H1 (cell line): ENCODE results near the gene U2AF1L4. TPM values are rescaled to one million over a fixed set of nuclear protein-coding genes. Genes with fewer than 3 reads are reported as not detected.

Source experiments
- CTCF ChIA-PET: fragments of 300-600 bp; sonication (Branson Sonifier 250); formaldehyde crosslinking; loops from one replicate; lab custom pipeline; 2021; ENCODE audit not compliant: partially characterized antibody; lab: Charles Lee
- POLR2A ChIA-PET: fragments of 300-600 bp; sonication (Branson Sonifier 250); formaldehyde crosslinking; loops from one replicate; lab custom pipeline; 2021; ENCODE audit warnings: inconsistent platforms; ENCODE audit not compliant: partially characterized antibody; lab: Charles Lee
- DNase-seq, 2 experiments: peaks; one replicate each; pipeline versions ENCODE4 v3.0.0 to v3.0.0-alpha.2; 2010 to 2022; ENCODE audit warnings: low spot score in 2 of 2, low read depth in 1 of 2, mixed read lengths in 1 of 2
- FAIRE-seq: peaks from 2 replicates; lab custom pipeline; 2011; peaks lifted over from hg19 to GRCh38; lab: Jason Lieb, UNC
- H2AFZ ChIP-seq: 2 replicates; pipeline ENCODE4 v1.8.1; 2012; ENCODE audit warnings: low read length, inconsistent platforms
- H2AK5ac ChIP-seq: 2 replicates; pipeline ENCODE4 v1.6.1; 2013; ENCODE audit warnings: low read depth, low read length
- H2BK120ac ChIP-seq: replicated peaks from 2 replicates; pipeline ENCODE3; 2013; ENCODE audit warnings: low read depth, low read length, inconsistent platforms
- H2BK12ac ChIP-seq: 2 replicates; pipeline ENCODE4 v1.6.1; 2013; ENCODE audit warnings: low read depth, low read length
- H2BK15ac ChIP-seq: 2 replicates; pipeline ENCODE4 v1.6.1; 2013; ENCODE audit warnings: low read length
- H2BK20ac ChIP-seq: 2 replicates; pipeline ENCODE4 v1.6.1; 2013; ENCODE audit warnings: low read length
- H2BK5ac ChIP-seq: 2 replicates; pipeline ENCODE4 v1.6.1; 2013; ENCODE audit warnings: low read depth, low read length
- H3K14ac ChIP-seq: 2 replicates; pipeline ENCODE4 v1.6.1; 2013; ENCODE audit warnings: inconsistent platforms; ENCODE audit not compliant: insufficient read length
- H3K18ac ChIP-seq: 2 replicates; pipeline ENCODE4 v1.6.1; 2013; ENCODE audit warnings: low read length; ENCODE audit errors: extremely low read depth
- H3K23ac ChIP-seq: 2 replicates; pipeline ENCODE4 v1.6.1; 2013; ENCODE audit warnings: inconsistent platforms; ENCODE audit not compliant: insufficient read length
- H3K23me2 ChIP-seq: 2 replicates; pipeline ENCODE4 v1.6.1; 2013; ENCODE audit warnings: low read depth, low read length
- H3K27ac ChIP-seq: 2 replicates; pipeline ENCODE4 v1.6.1; 2011; ENCODE audit warnings: low read depth, low read length, inconsistent platforms
- H3K27me3 ChIP-seq, 4 experiments: replicated peaks in 1 of 4; 1 replicate in 1 of 4; 2 replicates in 3 of 4; pipeline versions ENCODE4 v1.6.1 to v1.8.1; 2011 to 2013; ENCODE audit warnings: low read length in 3 of 4, mild to moderate bottlenecking in 3 of 4, inconsistent platforms in 2 of 4, mixed read lengths in 2 of 4, moderate library complexity in 1 of 4; ENCODE audit not compliant: control insufficient read depth in 3 of 4, insufficient read depth in 3 of 4; ENCODE audit errors: extremely low read depth in 1 of 4
- H3K36me3 ChIP-seq, 4 experiments: 2 replicates each; pipeline versions ENCODE4 v1.6.1 to v1.8.1; 2011 to 2013; ENCODE audit warnings: mild to moderate bottlenecking in 4 of 4, low read length in 3 of 4, moderate library complexity in 2 of 4, control low read depth in 1 of 4, inconsistent platforms in 1 of 4; ENCODE audit not compliant: insufficient read depth in 4 of 4, control insufficient read depth in 2 of 4
- H3K4ac ChIP-seq: replicated peaks from 2 replicates; pipeline ENCODE3; 2013; ENCODE audit warnings: low read length, low read depth, mixed read lengths, inconsistent platforms; ENCODE audit not compliant: insufficient read length
- H3K4me1 ChIP-seq, 4 experiments: replicated peaks in 1 of 4; 1 replicate in 1 of 4; 2 replicates in 3 of 4; pipeline versions ENCODE4 v1.6.1 to v1.8.1; 2011 to 2013; ENCODE audit warnings: low read length in 3 of 4, inconsistent platforms in 2 of 4, mixed read lengths in 1 of 4; ENCODE audit not compliant: insufficient read depth in 4 of 4, control insufficient read depth in 3 of 4
- H3K4me2 ChIP-seq, 2 experiments: 2 replicates each; pipeline versions ENCODE4 v1.6.1 to v1.8.1; 2011 to 2013; ENCODE audit warnings: low read depth in 2 of 2, low read length in 2 of 2, control low read depth in 1 of 2, inconsistent platforms in 1 of 2, mild to moderate bottlenecking in 1 of 2; ENCODE audit not compliant: insufficient read depth in 1 of 2
- H3K4me3 ChIP-seq, 4 experiments: fragments of 200-600, 300-600 bp in 1 of 4; sonication (generic), shearing (Covaris generic), sonication (Bioruptor Twin) in 1 of 4; 2 replicates each; pipeline versions ENCODE4 v1.5.1 to v1.8.1; 2011 to 2016; ENCODE audit warnings: low read length in 4 of 4, low read depth in 3 of 4, control low read depth in 2 of 4, inconsistent platforms in 2 of 4, mild to moderate bottlenecking in 2 of 4, mixed read lengths in 1 of 4, moderate library complexity in 1 of 4; ENCODE audit not compliant: insufficient read depth in 2 of 4; ENCODE audit errors: extremely low read depth in 1 of 4
- H3K56ac ChIP-seq: replicated peaks from 2 replicates; pipeline ENCODE3; 2013; ENCODE audit warnings: low read depth, mild to moderate bottlenecking, mixed read lengths, low read length, inconsistent platforms; ENCODE audit not compliant: insufficient read length
- H3K79me1 ChIP-seq: 2 replicates; pipeline ENCODE4 v1.6.1; 2013; ENCODE audit warnings: low read depth, low read length, control low read depth
- H3K79me2 ChIP-seq, 2 experiments: 2 replicates each; pipeline versions ENCODE4 v1.6.1 to v1.8.1; 2012 to 2013; ENCODE audit warnings: low read length in 2 of 2, mild to moderate bottlenecking in 2 of 2, inconsistent platforms in 1 of 2; ENCODE audit not compliant: insufficient read depth in 2 of 2, control insufficient read depth in 1 of 2
- H3K9ac ChIP-seq, 4 experiments: replicated peaks in 1 of 4; 1 replicate in 1 of 4; 2 replicates in 3 of 4; pipeline versions ENCODE4 v1.6.1 to v1.8.1; 2011 to 2013; ENCODE audit warnings: low read depth in 3 of 4, low read length in 3 of 4, control low read depth in 2 of 4, mild to moderate bottlenecking in 2 of 4, moderate library complexity in 2 of 4, inconsistent platforms in 1 of 4; ENCODE audit errors: extremely low read depth in 1 of 4
- H3K9me3 ChIP-seq, 2 experiments: 2 replicates each; pipeline versions ENCODE4 v1.6.1 to v1.8.1; 2012 to 2013; ENCODE audit warnings: mild to moderate bottlenecking in 2 of 2, moderate library complexity in 2 of 2, control low read depth in 1 of 2, inconsistent platforms in 1 of 2, low read depth in 1 of 2, low read length in 1 of 2, mixed read lengths in 1 of 2; ENCODE audit not compliant: insufficient read depth in 2 of 2
- H4K20me1 ChIP-seq, 2 experiments: replicated peaks in 1 of 2; 2 replicates each; pipeline versions ENCODE3 to v1.8.1; 2011 to 2013; ENCODE audit warnings: inconsistent platforms in 2 of 2, low read length in 2 of 2, mild to moderate bottlenecking in 1 of 2; ENCODE audit not compliant: insufficient read depth in 2 of 2, control insufficient read depth in 1 of 2
- H4K5ac ChIP-seq: 2 replicates; pipeline ENCODE4 v1.6.1; 2013; ENCODE audit warnings: low read length, low read depth, mixed read lengths, inconsistent platforms; ENCODE audit not compliant: insufficient read length
- H4K8ac ChIP-seq: 2 replicates; pipeline ENCODE4 v1.8.0; 2013; ENCODE audit warnings: mild to moderate bottlenecking, moderate library complexity, low read length, inconsistent platforms; ENCODE audit not compliant: insufficient read depth; ENCODE audit errors: extremely low read depth
- H4K91ac ChIP-seq: replicated peaks from 2 replicates; pipeline ENCODE3; 2013; ENCODE audit warnings: low read length, mixed read lengths, inconsistent platforms; ENCODE audit not compliant: insufficient read length
- ASH2L ChIP-seq: fragments of 200-600, 300-600 bp; sonication (generic); IDR thresholded peaks from one replicate; pipeline ENCODE4 v1.7.1; 2017; ENCODE audit warnings: low read length
- ATF2 ChIP-seq: IDR thresholded peaks from 2 replicates; pipeline ENCODE4 v1.6.1; 2012; ENCODE audit warnings: low read length, inconsistent platforms
- ATF3 ChIP-seq: IDR thresholded peaks from 2 replicates; pipeline ENCODE4 v1.6.1; 2011; ENCODE audit warnings: low read depth, mild to moderate bottlenecking, low read length; ENCODE audit not compliant: insufficient read depth
- BACH1 ChIP-seq: IDR thresholded peaks from 2 replicates; pipeline ENCODE4 v1.6.1; 2012; ENCODE audit warnings: low read length, improper control_type of control experiment
- BCL11A ChIP-seq, 2 experiments: IDR thresholded peaks; one replicate each; pipeline ENCODE4 v1.6.1; 2011; ENCODE audit warnings: low read depth in 2 of 2, low read length in 2 of 2, mild to moderate bottlenecking in 2 of 2
- CHD1 ChIP-seq: IDR thresholded peaks from 2 replicates; pipeline ENCODE4 v1.6.1; 2012; ENCODE audit warnings: low read depth, low read length, improper control_type of control experiment
- JUN ChIP-seq: IDR thresholded peaks from 2 replicates; pipeline ENCODE4 v1.6.1; 2011; ENCODE audit warnings: low read depth, mild to moderate bottlenecking, improper control_type of control experiment, low read length
- MAX ChIP-seq: IDR thresholded peaks from 2 replicates; pipeline ENCODE4 v1.6.1; 2012; ENCODE audit warnings: inconsistent platforms
- POLR2A ChIP-seq, 2 experiments: IDR thresholded peaks; 1 replicate in 1 of 2; 2 replicates in 1 of 2; pipeline ENCODE4 v1.6.1; 2011; ENCODE audit warnings: low read depth in 2 of 2, low read length in 2 of 2, mild to moderate bottlenecking in 2 of 2; ENCODE audit errors: control extremely low read depth in 1 of 2
- RXRA ChIP-seq: IDR thresholded peaks from 2 replicates; pipeline ENCODE4 v1.6.1; 2011; ENCODE audit warnings: low read depth, mild to moderate bottlenecking, low read length, moderate library complexity; ENCODE audit not compliant: insufficient read depth
- TAF1 ChIP-seq: IDR thresholded peaks from 2 replicates; pipeline ENCODE4 v1.6.1; 2011; ENCODE audit warnings: mild to moderate bottlenecking, low read depth, low read length
- TBP ChIP-seq: IDR thresholded peaks from 2 replicates; pipeline ENCODE4 v1.6.1; 2011; ENCODE audit warnings: low read depth, low read length, improper control_type of control experiment
- YY1 ChIP-seq: IDR thresholded peaks from 2 replicates; pipeline ENCODE4 v1.6.1; 2011; ENCODE audit warnings: low read depth, mild to moderate bottlenecking, low read length
- WGBS, 2 experiments: shearing (Covaris generic) in 1 of 2; methylation state at CpG; one replicate each; pipeline versions ENCODE4 v1.1.6 to v1.1.7; 2013 to 2015; ENCODE audit warnings: low lambda C conversion rate in 2 of 2, mixed read lengths in 2 of 2, inconsistent platforms in 1 of 2, low coverage in 1 of 2, missing lambda C conversion rate in 1 of 2; ENCODE audit not compliant: insufficient replicate concordance in 2 of 2, insufficient coverage in 1 of 2, insufficient read length in 1 of 2; ENCODE audit errors: extremely low coverage in 1 of 2, missing lambda C conversion rate in 1 of 2; 5-methylcytosine and 5-hydroxymethylcytosine counted together
- polyA plus RNA-seq, 7 experiments: library from polyadenylated mRNA; depleted of rRNA in 3 of 7; stranded (reverse) in 5 of 7; unstranded in 2 of 7; fragments of >200 nt in 5 of 7; fragments of 200-250 nt in 2 of 7; gene quantifications; 1 replicate in 5 of 7; 2 replicates in 1 of 7; 4 replicates in 1 of 7; pipeline versions ENCODE4 v1.2.1 to v1.2.3, GENCODE V29; 2011 to 2013; ENCODE audit warnings: missing spikeins in 2 of 7, mixed read lengths in 2 of 7
- total RNA-seq: library from RNA; stranded (reverse); fragmentation: NEBNext Ultra II Directional; extraction: Animal tissue kit (Norgen Biotek cat#: 25700); gene quantifications from 2 replicates; pipeline ENCODE4 v1.2.1, GENCODE V29; 2021

The U2AF1L4 gene
- total and polyA plus RNA-seq, 2 of the 8 experiments (the other 6 are each of a cell fraction or from before 2014, with no cell fraction given): 15.1 to 32.7 TPM

- FAIRE-seq (no peak), DNase-seq (no peak)
- Histone ChIP-seq H3K79me2 (no peaks in the 10 kb centered on the region), H3K9me3 (no peaks in the 10 kb centered on the region), H3K23me2 (peaks cover 12% of the 10 kb centered on the region), H3K56ac (no peak overlapping the region), H3K27ac (no peak overlapping the region), H4K20me1 (peaks cover 0 to 7% of the 10 kb centered on the region in 2 experiments), H2AFZ (no peak overlapping the region), H2BK5ac (no peak overlapping the region), H2BK15ac (no peak overlapping the region), H2BK20ac (no peak overlapping the region), H4K5ac (no peak overlapping the region), H3K23ac (no peak overlapping the region), H3K27me3 (peaks cover 0 to 9% (median 7%) of the 10 kb centered on the region in 4 experiments; a peak in 3 of 7 replicates), H3K36me3 (no peaks in the 10 kb centered on the region), H2BK120ac (no peak overlapping the region), H3K4ac (no peak overlapping the region), H3K4me3 (no peak overlapping the region), H2AK5ac (no peak overlapping the region), H3K9ac (no peak overlapping the region), H3K18ac (no peak overlapping the region), H4K91ac (no peak overlapping the region), H3K14ac (no peak overlapping the region), H3K79me1 (no peaks in the 10 kb centered on the region; the same call in 1 of the 2 replicates), H3K4me2 (no peak overlapping the region), H4K8ac (no peak overlapping the region), H3K4me1 (peaks cover 0 to 33% (median 21%) of the 10 kb centered on the region in 4 experiments; a peak in 6 of 7 replicates), H2BK12ac (no peak overlapping the region)
- ChIA-PET POLR2A (no interaction called here), CTCF (interaction anchor here (1.5 kb wide), 1 partner anchor 32 kb away, joined by 4 read pairs; the partner anchor contains the start of gene LIN37)
- WGBS, 2 experiments: 88% methylated on average over 16 of the region's 16 CpGs; no CpG with 5 or more reads in 1 of the 2 experiments
- no peak for TF ChIP-seq YY1
- no peak for TF ChIP-seq TBP
- TF ChIP-seq JUN: no peak
- TF ChIP-seq BACH1: no peak
- no peak for TF ChIP-seq RXRA
- no peak for TF ChIP-seq CHD1
- TF ChIP-seq ASH2L: no peak
- TF ChIP-seq ATF3: no peak
- no peak for TF ChIP-seq TAF1
- TF ChIP-seq ATF2: no peak
- TF ChIP-seq POLR2A (IDR thresholded peaks at IDR 0.05; ENCODE audit: control extremely low read depth in 1 of 2, low read depth in 2 of 2, low read length in 2 of 2): no peak
- no peak for TF ChIP-seq MAX
- no peak for TF ChIP-seq BCL11A (IDR thresholded peaks at IDR 0.05; ENCODE audit: low read depth in 2 of 2, low read length in 2 of 2)
Measured at GRCh38 chr19:35780058-35780457, 34.8 kb upstream of the U2AF1L4 start.
